ENCODE measurements around the gene ATOSA.

DNA sequence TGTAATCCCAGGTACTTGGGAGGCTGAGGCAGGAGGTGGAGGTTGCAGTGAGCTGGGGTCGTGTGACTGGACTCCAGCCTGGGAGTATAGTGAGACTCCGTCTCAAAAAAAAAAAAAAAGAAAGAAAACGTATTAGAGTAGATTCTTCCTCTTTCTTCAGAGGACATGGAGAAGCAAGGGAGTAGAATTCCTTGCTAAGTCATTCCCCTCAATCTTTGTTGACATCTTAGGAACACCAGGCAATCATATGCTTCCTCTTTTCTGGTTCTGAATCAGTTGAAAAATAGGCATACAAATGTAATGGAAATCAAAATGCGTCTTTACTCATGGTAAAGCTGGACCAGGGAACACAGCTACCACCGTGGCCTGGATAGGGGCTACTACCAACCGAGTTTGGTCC, 38.3 kb upstream of the ATOSA start:
- TF ChIP-seq POLR2A (IDR thresholded peaks at IDR 0.05; ENCODE audit: low read depth, low read length): no peak
- TF ChIP-seq TAF1 (IDR thresholded peaks at IDR 0.05; ENCODE audit: low read depth, low read length): no peak
